ENCODE data around the gene CUEDC1.

CUEDC1 gene

GRCh38 chr17:57900991-57901743 lies 54.0 kb downstream of the CUEDC1 start:
- H3K79me2 ChIP-seq (ENCODE audit: insufficient read depth, low read length): no peaks in the 10 kb centered on the region
- H3K27me3 ChIP-seq (ENCODE audit: insufficient read depth, low read length, poor library complexity): no peaks in the 10 kb centered on the region
- no peaks in the 10 kb centered on the region for H3K9me3 ChIP-seq (ENCODE audit: insufficient read depth, low read length, severe bottlenecking)
- no peaks in the 10 kb centered on the region for H4K20me1 ChIP-seq (ENCODE audit: insufficient read depth, low read length)
- DNase-seq: no peak
- ATAC-seq (ENCODE audit: insufficient read depth, low read depth): no peak
- no peak overlapping the region for H2AFZ ChIP-seq (ENCODE audit: low read depth, low read length)
- H3K36me3 ChIP-seq (ENCODE audit: insufficient read depth, low read length): no peaks in the 10 kb centered on the region
- no peak overlapping the region for H3K4me2 ChIP-seq (ENCODE audit: insufficient read depth, low read length)
- no peaks in the 10 kb centered on the region for H3K4me1 ChIP-seq (ENCODE audit: insufficient read depth, low read length)
- no peak overlapping the region for H3K4me3 ChIP-seq (ENCODE audit: low read depth in 1 of 2, low read length in 2 of 2)
- no peak overlapping the region for H3K9ac ChIP-seq (ENCODE audit: low read depth, low read length)
- no peak overlapping the region for H3K27ac ChIP-seq (ENCODE audit: low read length)
- no peak for TF ChIP-seq EZH2 (IDR thresholded peaks at IDR 0.05; ENCODE audit: borderline replicate concordance, low read depth, low read length, severe bottlenecking)
- TF ChIP-seq, protein P1, sequence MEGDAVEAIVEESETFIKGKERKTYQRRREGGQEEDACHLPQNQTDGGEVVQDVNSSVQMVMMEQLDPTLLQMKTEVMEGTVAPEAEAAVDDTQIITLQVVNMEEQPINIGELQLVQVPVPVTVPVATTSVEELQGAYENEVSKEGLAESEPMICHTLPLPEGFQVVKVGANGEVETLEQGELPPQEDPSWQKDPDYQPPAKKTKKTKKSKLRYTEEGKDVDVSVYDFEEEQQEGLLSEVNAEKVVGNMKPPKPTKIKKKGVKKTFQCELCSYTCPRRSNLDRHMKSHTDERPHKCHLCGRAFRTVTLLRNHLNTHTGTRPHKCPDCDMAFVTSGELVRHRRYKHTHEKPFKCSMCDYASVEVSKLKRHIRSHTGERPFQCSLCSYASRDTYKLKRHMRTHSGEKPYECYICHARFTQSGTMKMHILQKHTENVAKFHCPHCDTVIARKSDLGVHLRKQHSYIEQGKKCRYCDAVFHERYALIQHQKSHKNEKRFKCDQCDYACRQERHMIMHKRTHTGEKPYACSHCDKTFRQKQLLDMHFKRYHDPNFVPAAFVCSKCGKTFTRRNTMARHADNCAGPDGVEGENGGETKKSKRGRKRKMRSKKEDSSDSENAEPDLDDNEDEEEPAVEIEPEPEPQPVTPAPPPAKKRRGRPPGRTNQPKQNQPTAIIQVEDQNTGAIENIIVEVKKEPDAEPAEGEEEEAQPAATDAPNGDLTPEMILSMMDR (IDR thresholded peaks at IDR 0.05; ENCODE audit: borderline replicate concordance, extremely low read depth, low read length, poor library complexity, severe bottlenecking): no peak

- Histone ChIP-seq H3K79me2 (ENCODE audit: insufficient read depth, low read length) (no peaks in the 10 kb centered on the region), H3K4me2 (ENCODE audit: insufficient read depth, low read length) (no peak overlapping the region), H3K27ac (ENCODE audit: low read length) (no peak overlapping the region), H3K9ac (ENCODE audit: low read depth, low read length) (no peak overlapping the region), H3K36me3 (ENCODE audit: insufficient read depth, low read length) (no peaks in the 10 kb centered on the region), H3K27me3 (ENCODE audit: insufficient read depth, low read length, poor library complexity) (peaks cover 4% of the 10 kb centered on the region), H2AFZ (ENCODE audit: low read depth, low read length) (peak overlapping the region; percentile 18; the same call in 1 of the 2 replicates), H4K20me1 (ENCODE audit: insufficient read depth, low read length) (no peaks in the 10 kb centered on the region), H3K4me3 (ENCODE audit: low read depth in 1 of 2, low read length in 2 of 2) (no peak overlapping the region), H3K9me3 (ENCODE audit: insufficient read depth, low read length, severe bottlenecking) (no peaks in the 10 kb centered on the region), H3K4me1 (ENCODE audit: insufficient read depth, low read length) (no peaks in the 10 kb centered on the region)
- TF ChIP-seq, protein P1 (IDR thresholded peaks at IDR 0.05; ENCODE audit: borderline replicate concordance, extremely low read depth, low read length, poor library complexity, severe bottlenecking): no peak
- no peak for TF ChIP-seq EZH2 (IDR thresholded peaks at IDR 0.05; ENCODE audit: borderline replicate concordance, low read depth, low read length, severe bottlenecking)
- ATAC-seq (ENCODE audit: insufficient read depth, low read depth): no peak
- no peak for DNase-seq
Measured at GRCh38 chr17:57899822-57900221, 55.4 kb downstream of the CUEDC1 start.

- no peaks in the 10 kb centered on the region for H3K36me3 ChIP-seq (ENCODE audit: insufficient read depth, low read length)
- no peaks in the 10 kb centered on the region for H4K20me1 ChIP-seq (ENCODE audit: insufficient read depth, low read length)
- no peak overlapping the region for H3K27ac ChIP-seq (ENCODE audit: low read length)
- DNase-seq: no peak
- peaks cover 6% of the 10 kb centered on the region for H3K27me3 ChIP-seq (ENCODE audit: insufficient read depth, low read length, poor library complexity)
- no peak for ATAC-seq (ENCODE audit: insufficient read depth, low read depth)
- no peak overlapping the region for H3K4me2 ChIP-seq (ENCODE audit: insufficient read depth, low read length)
- H3K4me1 ChIP-seq (ENCODE audit: insufficient read depth, low read length): no peaks in the 10 kb centered on the region
- TF ChIP-seq EZH2 (IDR thresholded peaks at IDR 0.05; ENCODE audit: borderline replicate concordance, low read depth, low read length, severe bottlenecking): no peak
- TF ChIP-seq, protein P1 (IDR thresholded peaks at IDR 0.05; ENCODE audit: borderline replicate concordance, extremely low read depth, low read length, poor library complexity, severe bottlenecking): no peak
- H3K79me2 ChIP-seq (ENCODE audit: insufficient read depth, low read length): no peaks in the 10 kb centered on the region
- no peak overlapping the region for H3K9ac ChIP-seq (ENCODE audit: low read depth, low read length)
- no peak overlapping the region for H2AFZ ChIP-seq (ENCODE audit: low read depth, low read length)
- H3K9me3 ChIP-seq (ENCODE audit: insufficient read depth, low read length, severe bottlenecking): no peaks in the 10 kb centered on the region
- H3K4me3 ChIP-seq (ENCODE audit: low read depth in 1 of 2, low read length in 2 of 2): no peak overlapping the region
Measured at GRCh38 chr17:57899391-57899790, 55.8 kb downstream of the CUEDC1 start.

Data from DND-41 (cell line).